GM19351 (cell line): ENCODE data around the gene LRRC25.
"Not testable (repeated sequence)": the region's sequence is repeated elsewhere in the genome, so short reads cannot be mapped to it uniquely, and the experiment has no call there.

Experiments used
- ATAC-seq: cut with Tn5 transposase; IDR thresholded peaks from one replicate; pipeline ENCODE4 v1.9.1; 2021; ENCODE audit warnings: mild to moderate bottlenecking, moderate library complexity; ENCODE audit not compliant: unreplicated experiment

Gene LRRC25

DNA sequence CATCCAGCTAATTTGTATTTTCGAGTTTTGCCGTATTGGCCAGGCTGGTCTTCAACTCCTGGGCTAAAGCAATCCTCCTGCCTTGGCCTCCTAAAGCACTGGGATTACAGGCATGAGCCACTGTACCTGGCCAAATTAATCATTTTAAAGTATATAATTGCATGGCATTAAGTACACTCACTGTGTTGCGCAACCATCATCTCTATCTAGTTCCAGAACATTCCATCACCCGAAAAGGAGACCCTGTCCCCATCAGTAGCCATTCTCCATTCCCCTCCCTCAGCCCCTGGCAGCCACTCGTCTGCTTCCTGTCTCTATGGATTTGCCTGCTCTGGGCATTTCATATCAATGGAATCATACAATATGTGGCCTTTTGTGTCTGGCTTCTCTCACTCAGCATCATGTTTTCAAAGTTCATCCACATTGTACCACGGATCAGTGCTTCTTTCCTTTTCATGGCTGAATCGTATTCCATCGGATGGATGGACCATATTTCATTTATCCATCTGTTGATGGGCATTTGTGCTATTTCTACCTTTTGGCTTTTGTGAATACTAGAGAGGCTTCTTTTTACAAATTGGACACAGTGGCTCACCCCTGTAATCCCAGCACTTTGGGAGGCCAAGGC is 43.9 kb downstream of the LRRC25 start:
- no peak for ATAC-seq

DNA sequence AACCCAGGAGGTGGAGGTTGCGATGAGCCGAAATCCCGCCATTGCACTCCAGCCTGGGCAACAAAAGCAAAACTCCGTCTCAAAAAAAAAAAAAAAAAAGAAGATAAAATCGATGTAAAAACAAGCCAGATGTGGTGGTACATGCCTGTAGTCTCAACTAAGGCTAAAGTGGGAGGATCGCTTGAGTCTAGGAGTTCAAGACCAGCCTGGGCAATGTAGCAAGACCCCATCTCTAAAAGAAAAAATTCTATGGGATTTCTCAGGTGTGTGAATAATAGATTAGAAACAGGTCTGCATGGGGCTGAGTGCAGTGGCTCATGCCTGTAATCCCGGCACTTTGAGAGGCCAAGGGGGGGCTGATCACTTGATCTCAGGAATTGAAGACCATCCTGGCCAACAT is 45.9 kb downstream of the LRRC25 start:
- ATAC-seq, result no peak

DNA sequence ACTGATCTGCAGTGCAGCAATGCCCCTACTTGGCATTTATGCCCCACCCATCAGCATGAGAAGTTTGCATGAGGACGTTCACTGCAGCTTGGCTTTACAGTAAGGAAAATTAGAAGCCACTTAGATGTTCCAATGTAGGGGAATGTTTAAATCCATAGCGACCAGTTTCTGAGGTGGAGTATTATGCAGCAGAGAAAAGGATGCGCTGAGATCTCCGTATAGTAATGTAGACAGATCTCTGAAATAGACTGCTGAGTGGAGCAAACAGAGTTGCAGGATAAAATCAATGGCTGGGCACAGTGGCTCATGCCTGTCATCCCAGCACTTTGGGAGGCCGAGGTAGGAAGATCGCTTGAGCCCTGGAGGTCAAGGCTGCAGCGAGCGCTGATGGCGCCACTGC is 46.9 kb downstream of the LRRC25 start:
- ATAC-seq, result no peak

DNA sequence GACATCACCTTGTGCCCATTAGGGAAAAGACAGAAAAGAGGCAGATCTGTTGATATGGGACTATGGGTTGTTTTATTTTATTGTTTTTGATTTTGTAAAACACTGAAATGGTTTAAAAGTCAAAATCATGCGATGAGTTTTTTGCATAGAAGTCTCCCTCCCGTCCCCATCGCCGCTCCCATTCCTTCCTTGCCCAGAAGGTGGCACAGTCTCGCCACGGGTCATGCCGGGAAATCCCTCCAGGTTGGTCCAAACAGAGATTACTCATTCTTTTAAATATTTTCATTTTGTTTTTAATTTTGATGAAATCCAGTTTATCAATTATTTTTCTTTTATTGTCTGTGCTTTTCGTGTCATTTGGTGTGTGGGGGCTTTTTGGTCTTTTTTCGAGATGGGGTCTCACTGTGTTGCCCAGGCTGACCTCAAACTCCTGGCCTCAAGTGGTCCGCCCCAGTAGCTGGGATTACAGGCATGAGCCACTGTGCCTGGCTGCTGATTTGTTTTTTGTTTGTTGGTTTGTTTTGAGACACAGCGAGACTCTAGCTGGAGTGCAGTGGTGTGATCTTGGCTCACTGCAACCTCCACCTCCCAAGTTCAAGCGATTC is 47.8 kb downstream of the LRRC25 start:
- ATAC-seq, result no peak

DNA sequence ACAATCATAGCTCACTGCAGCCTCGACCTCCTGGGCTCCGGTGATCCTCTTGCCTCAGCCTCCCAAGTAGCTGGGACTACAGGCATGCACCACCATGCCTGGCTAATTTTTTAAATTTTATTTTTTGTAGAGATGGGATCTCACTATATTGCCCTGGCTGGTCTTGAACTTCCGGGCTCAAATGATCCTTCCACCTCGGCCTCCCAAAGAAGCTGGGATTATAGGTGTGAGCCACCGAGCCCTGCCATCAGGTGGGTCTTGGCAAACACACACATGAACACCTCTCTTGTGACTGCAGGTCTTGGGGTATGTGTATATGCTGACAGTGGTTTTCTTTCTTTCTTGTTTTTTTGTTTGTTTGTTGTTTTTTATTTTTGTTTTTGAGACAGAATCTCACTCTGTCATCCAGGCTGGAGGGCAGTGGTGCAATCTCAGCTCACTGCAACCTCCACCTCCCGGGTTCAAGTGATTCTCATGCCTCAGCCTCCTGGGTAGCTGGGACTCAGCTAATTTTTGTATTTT is 48.5 kb downstream of the LRRC25 start:
- not testable (repeated sequence) for ATAC-seq

DNA sequence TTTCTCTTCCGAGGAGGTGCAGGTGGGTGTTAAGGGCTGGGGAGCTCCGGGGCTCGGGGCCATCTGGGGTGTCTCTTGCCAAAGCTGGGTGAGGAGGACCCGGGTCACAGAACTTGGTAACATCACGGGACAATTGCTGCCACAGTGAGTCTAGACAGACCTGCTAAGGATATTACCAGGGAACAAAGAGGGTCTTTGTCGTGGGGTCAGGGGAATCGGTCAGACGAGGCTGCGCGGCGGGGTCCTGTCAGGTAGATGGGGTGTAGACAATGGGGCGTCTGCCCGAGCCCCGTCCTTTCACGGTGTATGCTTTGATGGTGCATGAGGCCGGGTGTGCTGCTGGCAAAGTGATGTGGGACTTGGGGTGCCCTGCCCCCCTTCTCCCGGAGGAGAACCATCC is 49.3 kb downstream of the LRRC25 start:
- no peak for ATAC-seq

DNA sequence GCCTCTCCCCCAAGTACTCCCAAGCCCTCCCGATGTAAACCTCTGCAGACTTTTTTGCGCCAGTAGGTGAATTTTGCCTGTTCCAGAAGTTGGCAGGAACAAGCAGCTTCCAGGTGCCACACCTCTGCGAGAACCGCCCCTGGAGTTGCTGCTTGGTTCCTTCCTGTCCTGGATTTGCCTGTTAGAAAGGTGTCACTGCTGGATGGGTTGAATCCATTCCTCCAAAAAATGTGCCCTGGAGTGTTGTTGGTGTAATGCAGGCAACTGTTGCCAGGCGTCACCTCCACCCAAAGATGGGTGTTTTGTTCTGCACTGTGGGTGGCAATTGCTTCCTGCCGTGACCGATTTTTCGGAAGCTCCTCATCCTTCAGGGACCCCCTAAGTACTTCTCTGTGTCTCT is 51.3 kb downstream of the LRRC25 start:
- ATAC-seq, result no peak

DNA sequence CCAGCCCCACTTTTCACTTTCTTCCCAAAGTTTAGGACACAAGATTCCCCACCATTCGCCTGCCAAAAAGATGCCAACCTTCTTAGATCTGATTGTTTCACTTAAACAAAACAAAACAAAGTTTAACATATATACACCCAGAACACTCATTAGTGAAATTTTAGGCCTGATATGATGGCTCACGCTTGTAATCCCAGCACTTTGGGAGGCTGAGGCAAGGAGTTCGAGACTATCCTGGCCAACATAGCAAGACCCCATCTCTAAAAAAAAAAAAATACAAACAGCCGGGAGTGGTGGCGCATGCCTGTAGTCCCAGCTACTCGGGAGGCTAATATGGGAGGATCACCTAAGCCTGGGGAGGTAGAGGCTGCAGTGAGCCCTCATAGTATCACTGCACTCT is 52.1 kb downstream of the LRRC25 start:
- ATAC-seq, result no peak

DNA sequence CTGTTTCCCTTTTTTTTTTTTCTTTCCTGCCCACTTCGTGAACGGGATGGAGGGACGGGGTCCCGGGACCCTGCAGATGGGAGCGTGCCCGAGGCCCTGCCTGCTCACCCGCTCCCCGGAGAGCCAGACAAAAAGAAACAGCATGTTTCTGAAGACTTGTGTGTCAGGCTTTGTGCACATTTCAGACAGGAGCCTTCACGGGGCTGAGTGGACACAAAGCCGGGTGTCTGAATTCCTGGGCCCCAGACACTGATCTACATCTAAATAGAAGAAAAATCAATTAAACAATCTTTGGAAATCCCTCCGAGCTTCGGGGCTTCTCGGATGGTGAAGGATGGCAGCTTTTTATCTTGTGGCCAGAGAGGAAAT is 52.9 kb downstream of the LRRC25 start:
- ATAC-seq, result no peak

DNA sequence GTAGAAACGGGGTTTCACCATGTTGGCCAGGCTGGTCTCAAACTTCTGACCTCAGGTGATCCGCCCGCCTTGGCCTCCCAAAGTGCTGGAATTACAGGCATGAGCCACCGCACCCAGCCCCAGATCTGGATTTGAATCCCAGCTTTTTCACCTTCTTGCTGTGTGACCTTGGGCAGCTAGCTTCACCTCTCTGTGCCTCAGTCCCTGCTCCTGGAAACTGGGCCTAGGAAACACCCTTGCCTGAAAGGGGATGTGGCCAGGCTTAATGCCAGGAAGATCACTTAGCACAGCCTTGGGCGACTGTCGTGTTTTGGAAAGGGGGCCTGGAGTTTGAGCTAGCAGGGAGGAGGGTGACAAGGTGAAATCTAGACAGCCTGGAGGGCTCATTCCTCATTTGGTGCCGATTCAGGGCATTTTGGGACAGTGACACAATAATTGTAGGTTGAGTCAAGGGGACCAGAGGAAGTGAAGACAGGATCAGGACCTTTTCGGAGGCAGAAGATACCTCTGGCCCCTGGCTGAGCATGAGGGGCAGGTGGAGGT is 55.3 kb downstream of the LRRC25 start:
- ATAC-seq, result no peak
